HFF-Myc (cell line): ENCODE results near the gene PPFIA1.

Experiments
- DNase-seq: peaks from one replicate; pipeline ENCODE4 v3.0.0-alpha.2; 2011; ENCODE audit warnings: low read depth; ENCODE audit errors: extremely low read depth
- H3K4me3 ChIP-seq: replicated peaks from 2 replicates; pipeline ENCODE4 v1.5.1; 2011; ENCODE audit warnings: low read depth, mild to moderate bottlenecking, control low read depth, low read length
- CTCF ChIP-seq: IDR thresholded peaks from 2 replicates; pipeline ENCODE4 v1.5.1; 2012; ENCODE audit warnings: mild to moderate bottlenecking, low read depth, low read length, control low read depth; ENCODE audit errors: missing control alignments

Gene PPFIA1

GRCh38 chr11:70272009-70272408 is 1.5 kb downstream of the PPFIA1 start:
- no peak for DNase-seq
- no peak for TF ChIP-seq CTCF
- H3K4me3 ChIP-seq, result peak overlapping the region; percentile 83

GRCh38 chr11:70278994-70279393 is 8.5 kb downstream of the PPFIA1 start:
- no peak for TF ChIP-seq CTCF
- no peak for DNase-seq
- no peak overlapping the region for H3K4me3 ChIP-seq

GRCh38 chr11:70281156-70281609 is 10.7 kb downstream of the PPFIA1 start:
- no peak for TF ChIP-seq CTCF
- no peak for DNase-seq
- H3K4me3 ChIP-seq, result no peak overlapping the region

DNA sequence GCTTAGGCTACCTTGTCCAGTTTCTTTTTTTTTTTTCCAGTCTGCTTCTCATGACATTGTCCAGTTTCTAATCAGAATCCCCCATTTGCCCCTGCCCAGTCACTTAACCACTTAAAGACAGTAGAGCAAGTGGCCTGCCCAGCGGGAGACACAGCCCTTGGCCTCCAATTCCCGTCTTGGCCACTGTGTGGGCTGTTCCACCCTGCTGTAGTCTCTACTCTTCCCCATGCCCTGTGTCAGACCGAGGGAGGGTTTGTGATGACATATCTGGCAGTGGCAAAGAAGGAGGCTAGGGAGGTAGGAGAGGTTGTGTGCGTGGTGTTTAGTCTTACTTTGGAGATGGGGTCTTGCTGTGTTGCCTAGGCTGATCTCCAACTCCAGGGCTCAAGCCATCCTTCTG is 11.5 kb downstream of the PPFIA1 start:
- DNase-seq, result no peak
- no peak overlapping the region for H3K4me3 ChIP-seq
- TF ChIP-seq CTCF, result no peak

DNA sequence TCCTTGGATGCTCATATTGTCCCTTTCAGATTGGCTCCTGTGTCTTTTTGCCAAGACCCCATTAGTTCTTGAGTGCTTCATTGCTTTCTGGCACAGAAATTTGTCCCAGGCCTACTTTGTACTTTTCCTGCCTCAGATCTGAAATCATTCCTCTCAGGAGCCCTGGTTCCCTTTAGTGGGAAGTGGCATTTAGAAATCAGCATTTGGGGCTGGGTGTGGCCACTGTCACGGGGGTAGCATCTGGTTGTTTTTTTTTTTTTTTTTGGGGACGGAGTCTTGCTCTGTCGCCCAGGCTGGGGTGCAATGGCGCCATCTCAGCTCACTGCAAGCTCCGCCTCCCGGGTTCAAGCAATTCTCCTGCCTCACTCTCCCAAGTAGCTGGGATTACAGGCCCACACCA is 18.2 kb downstream of the PPFIA1 start:
- no peak for TF ChIP-seq CTCF
- DNase-seq, result no peak
- no peak overlapping the region for H3K4me3 ChIP-seq

GRCh38 chr11:70289582-70289981 is 19.1 kb downstream of the PPFIA1 start:
- H3K4me3 ChIP-seq, result no peak overlapping the region
- no peak for DNase-seq
- TF ChIP-seq CTCF, result no peak

- no peak for TF ChIP-seq CTCF
- no peak for DNase-seq
- H3K4me3 ChIP-seq, result no peak overlapping the region
Observed at GRCh38 chr11:70290361-70291065, 20.0 kb downstream of the PPFIA1 start.
